ENCODE results near the gene CNN1. TPM values are rescaled to one million over a fixed set of nuclear protein-coding genes. Genes with fewer than 3 reads are reported as not detected.

CNN1 gene
- total RNA-seq, 4 donors from 2014 or later = 19.9 to 31.6 (median 24.2) TPM

DNA sequence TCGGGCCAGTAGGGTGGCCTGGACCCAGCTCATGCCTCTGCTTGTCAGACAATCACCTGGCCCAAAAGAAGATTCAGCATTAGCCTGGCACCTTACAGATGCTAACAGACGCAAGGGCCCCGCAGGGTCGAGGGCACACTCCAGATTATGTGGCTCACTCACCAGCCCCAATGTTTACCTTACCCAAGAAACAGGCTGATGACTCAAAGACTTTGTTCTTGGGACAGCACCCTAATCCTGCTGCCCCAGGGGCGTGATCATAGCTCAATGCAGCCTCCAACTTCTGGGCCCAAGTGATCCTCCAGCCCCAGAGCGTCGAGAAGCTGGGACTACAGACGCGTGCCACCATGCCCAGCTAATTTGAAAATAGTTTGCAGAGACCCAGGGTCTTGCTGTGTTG, 19.5 kb upstream of the CNN1 start:
- Histone ChIP-seq H3K4me3 (no peak overlapping the region), H3K27me3 (no peaks in the 10 kb centered on the region), H3K9me3 (no peaks in the 10 kb centered on the region), H3K36me3 (peaks cover 56% of the 10 kb centered on the region), H3K27ac (no peak overlapping the region), H3K4me1 (no peaks in the 10 kb centered on the region)
- WGBS = 90% methylated on average over 4 of the region's 9 CpGs
- no peak for DNase-seq (ENCODE audit: low spot score in 2 of 2)
- TF ChIP-seq, protein P1, sequence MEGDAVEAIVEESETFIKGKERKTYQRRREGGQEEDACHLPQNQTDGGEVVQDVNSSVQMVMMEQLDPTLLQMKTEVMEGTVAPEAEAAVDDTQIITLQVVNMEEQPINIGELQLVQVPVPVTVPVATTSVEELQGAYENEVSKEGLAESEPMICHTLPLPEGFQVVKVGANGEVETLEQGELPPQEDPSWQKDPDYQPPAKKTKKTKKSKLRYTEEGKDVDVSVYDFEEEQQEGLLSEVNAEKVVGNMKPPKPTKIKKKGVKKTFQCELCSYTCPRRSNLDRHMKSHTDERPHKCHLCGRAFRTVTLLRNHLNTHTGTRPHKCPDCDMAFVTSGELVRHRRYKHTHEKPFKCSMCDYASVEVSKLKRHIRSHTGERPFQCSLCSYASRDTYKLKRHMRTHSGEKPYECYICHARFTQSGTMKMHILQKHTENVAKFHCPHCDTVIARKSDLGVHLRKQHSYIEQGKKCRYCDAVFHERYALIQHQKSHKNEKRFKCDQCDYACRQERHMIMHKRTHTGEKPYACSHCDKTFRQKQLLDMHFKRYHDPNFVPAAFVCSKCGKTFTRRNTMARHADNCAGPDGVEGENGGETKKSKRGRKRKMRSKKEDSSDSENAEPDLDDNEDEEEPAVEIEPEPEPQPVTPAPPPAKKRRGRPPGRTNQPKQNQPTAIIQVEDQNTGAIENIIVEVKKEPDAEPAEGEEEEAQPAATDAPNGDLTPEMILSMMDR (IDR thresholded peaks at IDR 0.05) = no peak
- TF ChIP-seq POLR2A (IDR thresholded peaks at IDR 0.05) (no peak), EP300 (IDR thresholded peaks at IDR 0.05) (no peak), POLR2AphosphoS5 (IDR thresholded peaks at IDR 0.05) (no peak)

- WGBS = 0% methylated on average over 29 of the region's 47 CpGs
- no peaks in the 10 kb centered on the region for H3K9me3 ChIP-seq
- H3K36me3 ChIP-seq = no peaks in the 10 kb centered on the region
- peak; percentile 98 to 99 for DNase-seq (ENCODE audit: low spot score in 2 of 2)
- TF ChIP-seq POLR2AphosphoS5 (IDR thresholded peaks at IDR 0.05) = peak in 2 of 3 donors; percentile 53 to 55
- no peak for TF ChIP-seq POLR2A (IDR thresholded peaks at IDR 0.05)
- H3K27ac ChIP-seq = peak within 1 kb of the TSS; percentile 94
- H3K4me3 ChIP-seq = peak within 1 kb of the TSS; percentile 94
- H3K4me1 ChIP-seq = peaks cover 17% of the 10 kb centered on the region
- no peaks in the 10 kb centered on the region for H3K27me3 ChIP-seq
Measured at GRCh38 chr19:11528551-11529341, 9.9 kb upstream of the CNN1 start, which contains the start of gene ECSIT. TSS of gene ECSIT (minus strand) at chr19:11529134. CDS start at chr19:11519170, 9,964 bp downstream.

DNA sequence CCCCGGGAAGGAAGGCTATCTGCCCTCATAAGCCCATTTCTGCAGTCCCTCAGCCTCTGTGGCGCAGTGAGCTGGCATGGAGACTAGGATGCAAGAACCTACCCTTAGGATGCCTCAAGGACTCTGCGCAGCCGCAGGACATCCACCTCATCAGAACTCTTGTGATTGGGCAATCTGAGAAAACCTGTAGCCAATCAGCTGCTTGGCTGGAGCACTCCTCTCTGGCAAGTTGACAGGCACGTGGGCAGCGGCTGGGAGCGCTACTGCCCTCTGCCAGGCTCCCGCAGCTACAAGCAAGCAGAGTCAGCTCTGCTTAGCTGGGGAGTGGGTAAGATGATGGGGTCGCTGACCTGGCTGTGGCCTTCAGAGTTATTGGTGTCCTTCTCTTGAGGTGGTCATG, 8.2 kb upstream of the CNN1 start:
- Histone ChIP-seq H3K4me1 (peaks cover 17% of the 10 kb centered on the region), H3K36me3 (no peaks in the 10 kb centered on the region), H3K27me3 (no peaks in the 10 kb centered on the region), H3K27ac (no peak overlapping the region), H3K4me3 (no peak overlapping the region), H3K9me3 (no peaks in the 10 kb centered on the region)
- WGBS = 15% methylated on average over 9 of the region's 9 CpGs
- no peak for TF ChIP-seq EP300 (IDR thresholded peaks at IDR 0.05)
- no peak for TF ChIP-seq POLR2AphosphoS5 (IDR thresholded peaks at IDR 0.05)
- TF ChIP-seq, protein P1 (IDR thresholded peaks at IDR 0.05) = peak in 1 of 2 donors; percentile 13
- no peak for TF ChIP-seq POLR2A (IDR thresholded peaks at IDR 0.05)
- peak in 1 of 2 donors; percentile 75 for DNase-seq (ENCODE audit: low spot score in 2 of 2)

GRCh38 chr19:11534538-11534937, 4.1 kb upstream of the CNN1 start:
- no peak for DNase-seq (ENCODE audit: low spot score in 2 of 2)
- no peak overlapping the region for H3K4me3 ChIP-seq
- H3K36me3 ChIP-seq = no peaks in the 10 kb centered on the region
- TF ChIP-seq, protein P1 (IDR thresholded peaks at IDR 0.05) = no peak
- no peak for TF ChIP-seq POLR2AphosphoS5 (IDR thresholded peaks at IDR 0.05)
- TF ChIP-seq POLR2A (IDR thresholded peaks at IDR 0.05) = no peak
- TF ChIP-seq EP300 (IDR thresholded peaks at IDR 0.05) = no peak
- no peaks in the 10 kb centered on the region for H3K9me3 ChIP-seq
- WGBS = 83% methylated on average over 1 of the region's 1 CpG
- peaks cover 10% of the 10 kb centered on the region for H3K27me3 ChIP-seq
- no peak overlapping the region for H3K27ac ChIP-seq
- H3K4me1 ChIP-seq = peaks cover 8% of the 10 kb centered on the region

GRCh38 chr19:11534948-11535347, 3.7 kb upstream of the CNN1 start:
- H3K36me3 ChIP-seq = no peaks in the 10 kb centered on the region
- 43% methylated on average over 5 of the region's 5 CpGs for WGBS
- H3K27ac ChIP-seq = no peak overlapping the region
- H3K27me3 ChIP-seq = peaks cover 14% of the 10 kb centered on the region
- H3K9me3 ChIP-seq = no peaks in the 10 kb centered on the region
- peaks cover 12% of the 10 kb centered on the region for H3K4me1 ChIP-seq
- no peak overlapping the region for H3K4me3 ChIP-seq
- DNase-seq (ENCODE audit: low spot score in 2 of 2) = no peak
- TF ChIP-seq POLR2AphosphoS5 (IDR thresholded peaks at IDR 0.05) (no peak), EP300 (IDR thresholded peaks at IDR 0.05) (no peak), POLR2A (IDR thresholded peaks at IDR 0.05) (no peak)
- TF ChIP-seq, protein P1 (IDR thresholded peaks at IDR 0.05) = no peak
